Measurements from ENCODE around the gene RGPD6. TPM values are rescaled to one million over a fixed set of nuclear protein-coding genes. Genes with fewer than 3 reads are reported as not detected.
"Not testable (repeated sequence)": the region's sequence is repeated elsewhere in the genome, so short reads cannot be mapped to it uniquely, and the experiment has no call there.

Gene RGPD6
- total RNA-seq, 1 donor from 2014 or later = 14.4 TPM

DNA sequence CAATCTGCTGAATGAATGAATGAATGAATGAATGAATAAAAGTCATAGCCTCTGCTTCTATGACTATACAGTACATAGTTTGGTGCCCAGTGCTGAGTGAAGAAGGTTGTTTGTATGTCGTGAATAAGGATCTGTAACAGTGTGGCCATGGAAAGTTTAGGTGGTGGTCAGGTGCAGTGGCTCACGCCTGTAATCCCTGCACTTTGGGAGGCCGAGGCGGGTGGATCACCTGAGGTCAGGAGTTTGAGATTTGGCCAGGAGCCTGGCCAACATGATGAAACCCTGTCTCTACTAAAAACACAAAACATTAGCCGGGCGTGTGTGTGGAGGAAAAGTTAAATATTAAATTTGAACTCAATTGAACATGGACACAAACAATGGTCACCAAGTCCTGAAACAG is 100.1 kb downstream of the RGPD6 start:
- H3K27me3 Mint-ChIP-seq (ENCODE audit: unreplicated experiment); H3K27ac Mint-ChIP-seq (ENCODE audit: unreplicated experiment); H3K4me1 Mint-ChIP-seq (ENCODE audit: unreplicated experiment); H3K4me3 Mint-ChIP-seq (ENCODE audit: unreplicated experiment); H3K9me3 Mint-ChIP-seq (ENCODE audit: unreplicated experiment); H3K36me3 Mint-ChIP-seq (ENCODE audit: unreplicated experiment); DNase-seq (ENCODE audit: extremely low spot score, unreplicated experiment): not testable (repeated sequence)

- not testable (repeated sequence) for H3K4me3 Mint-ChIP-seq (ENCODE audit: unreplicated experiment); H3K27me3 Mint-ChIP-seq (ENCODE audit: unreplicated experiment); H3K9me3 Mint-ChIP-seq (ENCODE audit: unreplicated experiment); H3K4me1 Mint-ChIP-seq (ENCODE audit: unreplicated experiment); DNase-seq (ENCODE audit: extremely low spot score, unreplicated experiment); H3K36me3 Mint-ChIP-seq (ENCODE audit: unreplicated experiment); H3K27ac Mint-ChIP-seq (ENCODE audit: unreplicated experiment)
Measured at GRCh38 chr2:110475627-110476359, 101.2 kb downstream of the RGPD6 start.

DNA sequence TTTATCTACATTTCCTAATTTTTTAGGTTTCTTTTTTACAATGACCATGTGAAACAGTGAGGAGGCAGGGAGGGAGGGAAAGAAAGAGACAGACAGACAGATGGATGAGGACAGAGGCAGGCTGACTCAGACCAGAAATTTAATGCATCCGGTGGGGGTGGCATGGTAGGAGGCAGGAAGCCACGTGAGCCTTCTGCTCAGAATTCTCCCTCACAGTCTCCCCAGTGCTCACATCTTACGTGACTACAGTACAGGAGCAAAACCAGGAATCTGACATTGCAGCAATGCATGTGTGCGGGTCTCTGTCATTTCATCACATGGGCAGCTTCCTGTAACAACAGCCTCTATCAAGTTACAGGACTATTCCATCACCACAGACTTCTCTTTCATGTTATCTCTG is 102.1 kb downstream of the RGPD6 start:
- H3K4me1 Mint-ChIP-seq (ENCODE audit: unreplicated experiment); H3K36me3 Mint-ChIP-seq (ENCODE audit: unreplicated experiment); H3K27me3 Mint-ChIP-seq (ENCODE audit: unreplicated experiment); H3K9me3 Mint-ChIP-seq (ENCODE audit: unreplicated experiment); DNase-seq (ENCODE audit: extremely low spot score, unreplicated experiment); H3K4me3 Mint-ChIP-seq (ENCODE audit: unreplicated experiment); H3K27ac Mint-ChIP-seq (ENCODE audit: unreplicated experiment): not testable (repeated sequence)

DNA sequence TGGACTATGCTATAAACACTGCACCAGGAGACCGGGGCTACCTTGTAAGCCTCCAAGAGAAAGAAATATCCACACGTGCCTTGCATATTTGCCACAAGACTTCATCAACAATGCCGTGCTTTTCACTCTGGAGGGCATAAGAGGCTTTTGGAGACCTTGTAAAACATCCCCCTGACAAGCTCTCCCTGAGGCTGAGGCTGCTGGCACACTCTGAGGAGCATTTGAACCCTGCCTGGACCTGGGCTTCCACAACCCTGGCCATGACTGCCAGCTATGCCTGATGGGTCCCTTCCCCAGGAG is 104.0 kb downstream of the RGPD6 start:
- H3K27ac Mint-ChIP-seq (ENCODE audit: unreplicated experiment); H3K27me3 Mint-ChIP-seq (ENCODE audit: unreplicated experiment); H3K36me3 Mint-ChIP-seq (ENCODE audit: unreplicated experiment); DNase-seq (ENCODE audit: extremely low spot score, unreplicated experiment); H3K4me1 Mint-ChIP-seq (ENCODE audit: unreplicated experiment); H3K4me3 Mint-ChIP-seq (ENCODE audit: unreplicated experiment); H3K9me3 Mint-ChIP-seq (ENCODE audit: unreplicated experiment): not testable (repeated sequence)

DNA sequence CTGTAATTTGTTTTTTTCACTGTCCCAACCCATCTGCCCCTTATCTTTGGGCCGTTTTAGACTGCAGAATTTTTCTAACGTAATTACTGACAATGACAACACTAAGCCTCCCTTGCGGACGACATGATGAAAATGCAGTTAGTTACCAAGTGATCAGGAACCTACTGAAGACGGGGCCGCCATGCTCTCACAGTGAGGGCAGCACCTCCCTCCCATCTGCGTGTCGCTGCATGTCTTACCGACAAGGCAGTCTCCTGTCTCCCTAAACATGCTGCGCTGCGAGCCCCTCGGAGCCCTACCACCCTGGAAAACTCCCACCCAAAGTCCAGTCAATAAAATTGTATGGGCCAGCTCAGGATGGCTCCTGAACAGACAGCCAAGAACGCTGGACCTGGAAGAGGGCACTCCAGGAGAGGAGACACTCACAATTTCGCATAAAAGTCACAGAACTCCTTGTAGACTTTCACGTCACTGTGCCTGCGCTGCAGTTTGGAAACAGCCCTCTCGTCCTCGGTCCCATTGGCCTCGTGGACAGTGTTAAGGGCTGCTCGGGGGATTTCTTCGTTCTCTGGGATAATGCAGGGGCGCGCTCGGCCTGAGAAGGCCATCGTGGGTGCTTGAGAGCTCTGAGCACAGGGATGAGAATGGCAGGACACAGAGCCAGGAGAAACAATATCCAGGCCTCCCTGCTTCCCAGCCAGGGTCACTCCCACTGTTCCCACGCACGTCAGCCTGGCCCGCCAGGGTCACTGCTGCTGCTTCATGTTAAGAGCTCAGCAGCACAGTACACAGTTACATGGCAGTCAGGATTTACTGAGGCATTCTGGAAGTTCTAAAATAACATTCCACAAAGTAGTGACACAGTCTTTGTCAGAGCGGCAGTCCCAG is 104.6 kb downstream of the RGPD6 start, which contains the start of gene LIMS4:
Gene LIMS4, minus strand, starts transcription at position 646 of the 888 bp plus-strand sequence. Its CDS starts 38 bp downstream, at position 608.
- not testable (repeated sequence) for H3K27me3 Mint-ChIP-seq (ENCODE audit: unreplicated experiment); H3K36me3 Mint-ChIP-seq (ENCODE audit: unreplicated experiment); DNase-seq (ENCODE audit: extremely low spot score, unreplicated experiment); H3K27ac Mint-ChIP-seq (ENCODE audit: unreplicated experiment); H3K4me1 Mint-ChIP-seq (ENCODE audit: unreplicated experiment); H3K4me3 Mint-ChIP-seq (ENCODE audit: unreplicated experiment); H3K9me3 Mint-ChIP-seq (ENCODE audit: unreplicated experiment)

DNA sequence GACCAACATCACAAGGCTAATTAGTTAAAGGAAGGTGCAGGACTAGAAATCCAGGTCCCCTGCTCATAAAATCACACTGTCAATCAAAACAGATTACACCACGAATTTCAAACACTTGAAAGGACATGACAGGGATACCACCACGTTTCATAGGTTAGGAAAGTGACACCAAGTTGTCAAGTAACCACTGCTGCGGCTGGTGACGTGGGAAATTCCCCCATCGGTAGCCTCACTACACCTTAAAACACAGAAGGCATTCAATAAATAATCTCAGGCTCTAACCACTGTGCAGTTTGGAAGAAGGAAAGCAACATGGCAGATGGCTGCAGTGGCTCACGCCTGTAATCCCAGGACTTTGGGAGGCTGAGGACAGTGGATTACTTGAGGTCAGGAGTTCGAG is 108.1 kb downstream of the RGPD6 start:
- not testable (repeated sequence) for H3K4me1 Mint-ChIP-seq (ENCODE audit: unreplicated experiment); H3K36me3 Mint-ChIP-seq (ENCODE audit: unreplicated experiment); H3K27me3 Mint-ChIP-seq (ENCODE audit: unreplicated experiment); H3K4me3 Mint-ChIP-seq (ENCODE audit: unreplicated experiment); DNase-seq (ENCODE audit: extremely low spot score, unreplicated experiment); H3K27ac Mint-ChIP-seq (ENCODE audit: unreplicated experiment); H3K9me3 Mint-ChIP-seq (ENCODE audit: unreplicated experiment)

- not testable (repeated sequence) for H3K9me3 Mint-ChIP-seq (ENCODE audit: unreplicated experiment); H3K27ac Mint-ChIP-seq (ENCODE audit: unreplicated experiment); DNase-seq (ENCODE audit: extremely low spot score, unreplicated experiment); H3K27me3 Mint-ChIP-seq (ENCODE audit: unreplicated experiment); H3K4me3 Mint-ChIP-seq (ENCODE audit: unreplicated experiment); H3K4me1 Mint-ChIP-seq (ENCODE audit: unreplicated experiment); H3K36me3 Mint-ChIP-seq (ENCODE audit: unreplicated experiment)
Measured at GRCh38 chr2:110465312-110465711, 111.7 kb downstream of the RGPD6 start.

Other genes with a start within 250 kb of the RGPD6 start
- gene LIMS4, start 104.4 kb downstream of the RGPD6 start, total RNA-seq = 1.9 and 2.4 TPM in 2 replicates
- 6.4 and 7.3 TPM in 2 replicates for gene BUB1, start 100.8 kb upstream of the RGPD6 start, total RNA-seq
- not detected in 2 replicates for gene ACOXL, start 155.4 kb upstream of the RGPD6 start, total RNA-seq

Measured in osteocyte (in vitro differentiated cells).